Renal pelvis (tissue), 4 donors: ENCODE data around the gene OR1J2. TPM values are rescaled to one million over a fixed set of nuclear protein-coding genes. Genes with fewer than 3 reads are reported as not detected.

Experiments
- DNase-seq: peaks from one replicate; pipeline ENCODE4 v3.0.0-alpha.2; 2013
- polyA plus RNA-seq, 3 donors: library from polyadenylated mRNA; unstranded; fragments of 120-200 nt; gene quantifications; one replicate each; pipeline ENCODE4 v1.2.1, GENCODE V29; 2013; ENCODE audit not compliant: insufficient read length in 3 of 3

Gene OR1J2
- polyA plus RNA-seq, 3 donors = not detected

DNA sequence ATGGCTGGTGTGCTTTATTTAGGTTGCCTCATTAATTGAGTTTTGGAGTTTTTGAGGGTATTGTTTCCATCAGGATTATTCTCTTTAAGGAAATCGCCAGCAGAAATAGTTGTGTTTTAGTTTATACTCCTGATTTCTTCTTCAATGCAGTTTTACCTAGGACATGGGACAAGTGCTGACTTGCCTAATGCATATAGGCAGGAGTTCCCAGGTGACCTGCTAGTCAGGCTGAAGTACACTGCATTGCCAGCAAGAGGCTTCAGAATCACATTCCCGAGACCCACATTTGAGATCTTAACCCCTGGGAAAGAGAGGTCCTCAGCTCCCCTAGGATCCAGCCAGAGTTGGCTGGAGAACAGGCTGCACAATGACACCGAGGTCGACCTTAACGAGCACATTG is 40.8 kb downstream of the OR1J2 start:
- DNase-seq = no peak

- DNase-seq = no peak
Observed at GRCh38 chr9:122552812-122553211, 42.2 kb downstream of the OR1J2 start, which contains the start of gene OR1N2. Gene OR1N2 (plus strand): TSS chr9:122553112. CDS start chr9:122553212, 100 bp downstream.

Other genes starting within 250 kb of the OR1J2 start
- 10 to 100 TPM; 31.9 to 33.4 (median 33.3) TPM for gene RBM18, start 246.0 kb upstream of the OR1J2 start, polyA plus RNA-seq
- gene MRRF, start 245.9 kb upstream of the OR1J2 start, polyA plus RNA-seq = 10 to 100 TPM; 38.4 to 53.4 (median 46.6) TPM
- gene PTGS1, start 139.8 kb upstream of the OR1J2 start, polyA plus RNA-seq = 1 to 10 TPM; 3.9 to 5.3 (median 4.4) TPM
- not detected for gene OR1J1, start 32.9 kb upstream of the OR1J2 start, polyA plus RNA-seq
- not detected for gene OR1J4, start 8.3 kb downstream of the OR1J2 start, polyA plus RNA-seq
- gene OR1N1, start 16.5 kb downstream of the OR1J2 start, polyA plus RNA-seq = not detected
- not detected for gene OR1N2, start 42.3 kb downstream of the OR1J2 start, polyA plus RNA-seq
- under 1 TPM; 0.14 to 0.26 (median 0.25) TPM for gene OR1L8, start 72.6 kb downstream of the OR1J2 start, polyA plus RNA-seq
- not detected for gene OR1Q1, start 103.9 kb downstream of the OR1J2 start, polyA plus RNA-seq
- not detected for gene OR1B1, start 146.8 kb downstream of the OR1J2 start, polyA plus RNA-seq
- gene OR1L1, start 150.9 kb downstream of the OR1J2 start, polyA plus RNA-seq = not detected
- not detected for gene OR1L3, start 164.3 kb downstream of the OR1J2 start, polyA plus RNA-seq
- gene OR1L4, start 213.2 kb downstream of the OR1J2 start, polyA plus RNA-seq = not detected
- gene OR1L6, start 231.5 kb downstream of the OR1J2 start, polyA plus RNA-seq = not detected